Measurements from ENCODE around the gene OR11H6.

Gene OR11H6

DNA sequence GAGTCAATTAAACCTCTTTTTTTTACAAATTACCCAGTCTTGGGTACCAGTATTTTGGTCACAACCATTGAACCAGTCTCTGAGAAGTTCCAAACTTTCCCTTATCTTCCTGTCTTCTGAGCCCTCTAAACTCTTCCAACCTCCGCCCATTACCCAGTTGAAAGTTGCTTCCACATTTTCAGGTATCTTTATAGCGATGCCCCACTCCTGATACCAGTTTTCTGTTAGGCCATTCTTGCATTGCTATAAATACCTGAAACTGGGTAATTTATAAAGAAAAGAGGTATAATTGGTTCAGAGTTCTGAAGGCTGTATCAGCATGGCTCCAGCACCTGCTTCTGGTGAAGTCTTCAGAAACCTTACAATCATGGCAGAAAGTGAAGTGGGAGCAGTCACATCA is 50.6 kb downstream of the OR11H6 start:
- DNase-seq: no peak

All from COR-L47 (cell line).